ENCODE results near the gene DOCK1.

The DOCK1 gene

GRCh38 chr10:127452568-127452967, 547.3 kb downstream of the DOCK1 start:
- no peak overlapping the region for H3K9ac ChIP-seq (ENCODE audit: low read length)
- no peaks in the 10 kb centered on the region for H3K27me3 ChIP-seq (ENCODE audit: control insufficient read depth, insufficient read depth, low read length)
- H3K4me3 ChIP-seq (ENCODE audit: low read length) = no peak overlapping the region
- H3K9me3 ChIP-seq (ENCODE audit: control insufficient read depth, low read depth, low read length) = no peaks in the 10 kb centered on the region
- no peaks in the 10 kb centered on the region for H3K4me1 ChIP-seq (ENCODE audit: control insufficient read depth, low read depth, low read length)
- peaks cover 8% of the 10 kb centered on the region for H3K36me3 ChIP-seq (ENCODE audit: control insufficient read depth, low read depth, low read length)
- no peak overlapping the region for H3K27ac ChIP-seq (ENCODE audit: low read length)

- Histone ChIP-seq H3K27ac (ENCODE audit: low read length) (no peak overlapping the region), H3K4me3 (ENCODE audit: low read length) (no peak overlapping the region), H3K36me3 (ENCODE audit: control insufficient read depth, low read depth, low read length) (peaks cover 6% of the 10 kb centered on the region), H3K27me3 (ENCODE audit: control insufficient read depth, insufficient read depth, low read length) (no peaks in the 10 kb centered on the region), H3K9ac (ENCODE audit: low read length) (no peak overlapping the region), H3K9me3 (ENCODE audit: control insufficient read depth, low read depth, low read length) (no peaks in the 10 kb centered on the region), H3K4me1 (ENCODE audit: control insufficient read depth, low read depth, low read length) (no peaks in the 10 kb centered on the region)
Measured at GRCh38 chr10:127453706-127454105, 548.5 kb downstream of the DOCK1 start.

- Histone ChIP-seq H3K27ac (ENCODE audit: low read length) (no peak overlapping the region), H3K9ac (ENCODE audit: low read length) (no peak overlapping the region), H3K27me3 (ENCODE audit: control insufficient read depth, insufficient read depth, low read length) (no peaks in the 10 kb centered on the region), H3K4me1 (ENCODE audit: control insufficient read depth, low read depth, low read length) (no peaks in the 10 kb centered on the region), H3K9me3 (ENCODE audit: control insufficient read depth, low read depth, low read length) (no peaks in the 10 kb centered on the region), H3K36me3 (ENCODE audit: control insufficient read depth, low read depth, low read length) (no peaks in the 10 kb centered on the region), H3K4me3 (ENCODE audit: low read length) (no peak overlapping the region)
Measured at GRCh38 chr10:127456122-127456521, 550.9 kb downstream of the DOCK1 start.

- Histone ChIP-seq H3K27me3 (ENCODE audit: control insufficient read depth, insufficient read depth, low read length) (no peaks in the 10 kb centered on the region), H3K4me1 (ENCODE audit: control insufficient read depth, low read depth, low read length) (no peaks in the 10 kb centered on the region)
Measured at GRCh38 chr10:127458016-127458810, 553.0 kb downstream of the DOCK1 start.

GRCh38 chr10:127458829-127459228, 553.6 kb downstream of the DOCK1 start:
- Histone ChIP-seq H3K9me3 (ENCODE audit: control insufficient read depth, low read depth, low read length) (no peaks in the 10 kb centered on the region), H3K4me3 (ENCODE audit: low read length) (no peak overlapping the region), H3K9ac (ENCODE audit: low read length) (no peak overlapping the region), H3K36me3 (ENCODE audit: control insufficient read depth, low read depth, low read length) (no peaks in the 10 kb centered on the region), H3K27ac (ENCODE audit: low read length) (no peak overlapping the region), H3K27me3 (ENCODE audit: control insufficient read depth, insufficient read depth, low read length) (no peaks in the 10 kb centered on the region), H3K4me1 (ENCODE audit: control insufficient read depth, low read depth, low read length) (no peaks in the 10 kb centered on the region)

More at GRCh38 chr10:127458016-127458810, 553.0 kb downstream of the DOCK1 start:
- no peaks in the 10 kb centered on the region for H3K9me3 ChIP-seq (ENCODE audit: control insufficient read depth, low read depth, low read length)
- no peaks in the 10 kb centered on the region for H3K36me3 ChIP-seq (ENCODE audit: control insufficient read depth, low read depth, low read length)
- H3K27ac ChIP-seq (ENCODE audit: low read length) = no peak overlapping the region
- no peak overlapping the region for H3K4me3 ChIP-seq (ENCODE audit: low read length)
- H3K9ac ChIP-seq (ENCODE audit: low read length) = no peak overlapping the region

- Histone ChIP-seq H3K36me3 (ENCODE audit: control insufficient read depth, low read depth, low read length) (no peaks in the 10 kb centered on the region), H3K27ac (ENCODE audit: low read length) (no peak overlapping the region)
Measured at GRCh38 chr10:127459918-127460317, 554.7 kb downstream of the DOCK1 start.

GRCh38 chr10:127462643-127463295, 557.5 kb downstream of the DOCK1 start:
- no peaks in the 10 kb centered on the region for H3K27me3 ChIP-seq (ENCODE audit: control insufficient read depth, insufficient read depth, low read length)
- H3K9ac ChIP-seq (ENCODE audit: low read length) = no peak overlapping the region
- H3K4me3 ChIP-seq (ENCODE audit: low read length) = no peak overlapping the region

More at GRCh38 chr10:127459918-127460317, 554.7 kb downstream of the DOCK1 start:
- Histone ChIP-seq H3K27me3 (ENCODE audit: control insufficient read depth, insufficient read depth, low read length) (no peaks in the 10 kb centered on the region), H3K9ac (ENCODE audit: low read length) (no peak overlapping the region), H3K9me3 (ENCODE audit: control insufficient read depth, low read depth, low read length) (no peaks in the 10 kb centered on the region), H3K4me3 (ENCODE audit: low read length) (no peak overlapping the region), H3K4me1 (ENCODE audit: control insufficient read depth, low read depth, low read length) (no peaks in the 10 kb centered on the region)

GRCh38 chr10:127463548-127463947, 558.3 kb downstream of the DOCK1 start:
- no peaks in the 10 kb centered on the region for H3K4me1 ChIP-seq (ENCODE audit: control insufficient read depth, low read depth, low read length)
- no peak overlapping the region for H3K27ac ChIP-seq (ENCODE audit: low read length)
- no peak overlapping the region for H3K9ac ChIP-seq (ENCODE audit: low read length)
- H3K4me3 ChIP-seq (ENCODE audit: low read length) = no peak overlapping the region
- no peaks in the 10 kb centered on the region for H3K9me3 ChIP-seq (ENCODE audit: control insufficient read depth, low read depth, low read length)
- no peaks in the 10 kb centered on the region for H3K36me3 ChIP-seq (ENCODE audit: control insufficient read depth, low read depth, low read length)
- no peaks in the 10 kb centered on the region for H3K27me3 ChIP-seq (ENCODE audit: control insufficient read depth, insufficient read depth, low read length)

More at GRCh38 chr10:127462643-127463295, 557.5 kb downstream of the DOCK1 start:
- H3K4me1 ChIP-seq (ENCODE audit: control insufficient read depth, low read depth, low read length) = no peaks in the 10 kb centered on the region
- H3K36me3 ChIP-seq (ENCODE audit: control insufficient read depth, low read depth, low read length) = no peaks in the 10 kb centered on the region
- H3K27ac ChIP-seq (ENCODE audit: low read length) = no peak overlapping the region
- H3K9me3 ChIP-seq (ENCODE audit: control insufficient read depth, low read depth, low read length) = no peaks in the 10 kb centered on the region

- Histone ChIP-seq H3K27ac (ENCODE audit: low read length) (no peak overlapping the region), H3K9me3 (ENCODE audit: control insufficient read depth, low read depth, low read length) (no peaks in the 10 kb centered on the region), H3K4me3 (ENCODE audit: low read length) (no peak overlapping the region), H3K9ac (ENCODE audit: low read length) (no peak overlapping the region), H3K36me3 (ENCODE audit: control insufficient read depth, low read depth, low read length) (no peaks in the 10 kb centered on the region), H3K27me3 (ENCODE audit: control insufficient read depth, insufficient read depth, low read length) (no peaks in the 10 kb centered on the region), H3K4me1 (ENCODE audit: control insufficient read depth, low read depth, low read length) (no peaks in the 10 kb centered on the region)
Measured at GRCh38 chr10:127464561-127464960, 559.3 kb downstream of the DOCK1 start.

- peaks cover 6% of the 10 kb centered on the region for H3K4me1 ChIP-seq (ENCODE audit: control insufficient read depth, low read depth, low read length)
- H3K27me3 ChIP-seq (ENCODE audit: control insufficient read depth, insufficient read depth, low read length) = no peaks in the 10 kb centered on the region
- H3K36me3 ChIP-seq (ENCODE audit: control insufficient read depth, low read depth, low read length) = no peaks in the 10 kb centered on the region
- no peaks in the 10 kb centered on the region for H3K9me3 ChIP-seq (ENCODE audit: control insufficient read depth, low read depth, low read length)
- no peak overlapping the region for H3K9ac ChIP-seq (ENCODE audit: low read length)
- no peak overlapping the region for H3K4me3 ChIP-seq (ENCODE audit: low read length)
- no peak overlapping the region for H3K27ac ChIP-seq (ENCODE audit: low read length)
Measured at GRCh38 chr10:127467811-127468210, 562.6 kb downstream of the DOCK1 start.

GRCh38 chr10:127468632-127469031, 563.4 kb downstream of the DOCK1 start:
- H3K27me3 ChIP-seq (ENCODE audit: control insufficient read depth, insufficient read depth, low read length) = no peaks in the 10 kb centered on the region
- H3K9ac ChIP-seq (ENCODE audit: low read length) = no peak overlapping the region
- H3K9me3 ChIP-seq (ENCODE audit: control insufficient read depth, low read depth, low read length) = no peaks in the 10 kb centered on the region
- no peaks in the 10 kb centered on the region for H3K36me3 ChIP-seq (ENCODE audit: control insufficient read depth, low read depth, low read length)
- no peak overlapping the region for H3K4me3 ChIP-seq (ENCODE audit: low read length)
- H3K27ac ChIP-seq (ENCODE audit: low read length) = no peak overlapping the region
- H3K4me1 ChIP-seq (ENCODE audit: control insufficient read depth, low read depth, low read length) = peaks cover 6% of the 10 kb centered on the region

- H3K9me3 ChIP-seq (ENCODE audit: control insufficient read depth, low read depth, low read length) = no peaks in the 10 kb centered on the region
- peaks cover 6% of the 10 kb centered on the region for H3K4me1 ChIP-seq (ENCODE audit: control insufficient read depth, low read depth, low read length)
- no peaks in the 10 kb centered on the region for H3K27me3 ChIP-seq (ENCODE audit: control insufficient read depth, insufficient read depth, low read length)
- no peak overlapping the region for H3K4me3 ChIP-seq (ENCODE audit: low read length)
- H3K9ac ChIP-seq (ENCODE audit: low read length) = no peak overlapping the region
- H3K27ac ChIP-seq (ENCODE audit: low read length) = no peak overlapping the region
- H3K36me3 ChIP-seq (ENCODE audit: control insufficient read depth, low read depth, low read length) = no peaks in the 10 kb centered on the region
Measured at GRCh38 chr10:127470911-127471310, 565.7 kb downstream of the DOCK1 start.
